DND-41 (cell line): ENCODE measurements around the gene RACK1.

Experiments used
- ATAC-seq: fragments of 200-7000 bp; cut with Tn5 transposase; 3 replicates; pipeline ENCODE4 v1.9.1; 2021; ENCODE audit warnings: low read depth; ENCODE audit not compliant: insufficient read depth
- DNase-seq: peaks from one replicate; pipeline ENCODE4 v3.0.0-alpha.2; 2020
- H2AFZ ChIP-seq: 2 replicates; pipeline ENCODE4 v1.6.0; 2012; ENCODE audit warnings: low read depth, low read length
- H3K27ac ChIP-seq: 2 replicates; pipeline ENCODE4 v1.5.1; 2012; ENCODE audit warnings: low read length, inconsistent platforms
- H3K27me3 ChIP-seq: fragments of 200-600 bp; sonication (generic); 2 replicates; pipeline ENCODE4 v1.6.0; 2012; ENCODE audit warnings: low read length, mild to moderate bottlenecking, inconsistent platforms; ENCODE audit not compliant: insufficient read depth, poor library complexity
- H3K36me3 ChIP-seq: 2 replicates; pipeline ENCODE4 v1.5.1; 2012; ENCODE audit warnings: low read length, inconsistent platforms; ENCODE audit not compliant: insufficient read depth
- H3K4me1 ChIP-seq: 2 replicates; pipeline ENCODE4 v1.5.1; 2012; ENCODE audit warnings: mild to moderate bottlenecking, low read length; ENCODE audit not compliant: insufficient read depth
- H3K4me2 ChIP-seq: 2 replicates; pipeline ENCODE4 v1.6.0; 2012; ENCODE audit warnings: mild to moderate bottlenecking, moderate library complexity, low read length, inconsistent platforms; ENCODE audit not compliant: insufficient read depth
- H3K4me3 ChIP-seq, 2 experiments: fragments of 200-600 bp in 1 of 2; shearing (Covaris generic) in 1 of 2; 2 replicates each; pipeline ENCODE4 v1.5.1; 2012 to 2016; ENCODE audit warnings: inconsistent platforms in 2 of 2, low read length in 2 of 2, mild to moderate bottlenecking in 2 of 2, low read depth in 1 of 2, moderate library complexity in 1 of 2
- H3K79me2 ChIP-seq: 2 replicates; pipeline ENCODE4 v1.6.0; 2012; ENCODE audit warnings: low read length, inconsistent platforms; ENCODE audit not compliant: insufficient read depth
- H3K9ac ChIP-seq: 2 replicates; pipeline ENCODE4 v1.6.0; 2012; ENCODE audit warnings: low read depth, mild to moderate bottlenecking, inconsistent platforms, low read length, moderate library complexity
- H3K9me3 ChIP-seq: 2 replicates; pipeline ENCODE4 v1.5.1; 2012; ENCODE audit warnings: low read length, moderate library complexity, mild to moderate bottlenecking, inconsistent platforms; ENCODE audit not compliant: insufficient read depth, severe bottlenecking
- H4K20me1 ChIP-seq: 2 replicates; pipeline ENCODE4 v1.6.0; 2012; ENCODE audit warnings: low read length; ENCODE audit not compliant: insufficient read depth
- EZH2 ChIP-seq: IDR thresholded peaks from 3 replicates; pipeline ENCODE4 v1.6.1; 2012; ENCODE audit warnings: borderline replicate concordance, low read depth, mild to moderate bottlenecking, moderate library complexity, low read length, inconsistent platforms; ENCODE audit not compliant: severe bottlenecking
- TF ChIP-seq, protein P1 (sequence below): IDR thresholded peaks from 2 replicates; pipeline ENCODE4 v1.5.1; 2012; ENCODE audit warnings: borderline replicate concordance, low read length, moderate library complexity, mild to moderate bottlenecking; ENCODE audit not compliant: poor library complexity, severe bottlenecking; ENCODE audit errors: extremely low read depth

RACK1 gene

DNA sequence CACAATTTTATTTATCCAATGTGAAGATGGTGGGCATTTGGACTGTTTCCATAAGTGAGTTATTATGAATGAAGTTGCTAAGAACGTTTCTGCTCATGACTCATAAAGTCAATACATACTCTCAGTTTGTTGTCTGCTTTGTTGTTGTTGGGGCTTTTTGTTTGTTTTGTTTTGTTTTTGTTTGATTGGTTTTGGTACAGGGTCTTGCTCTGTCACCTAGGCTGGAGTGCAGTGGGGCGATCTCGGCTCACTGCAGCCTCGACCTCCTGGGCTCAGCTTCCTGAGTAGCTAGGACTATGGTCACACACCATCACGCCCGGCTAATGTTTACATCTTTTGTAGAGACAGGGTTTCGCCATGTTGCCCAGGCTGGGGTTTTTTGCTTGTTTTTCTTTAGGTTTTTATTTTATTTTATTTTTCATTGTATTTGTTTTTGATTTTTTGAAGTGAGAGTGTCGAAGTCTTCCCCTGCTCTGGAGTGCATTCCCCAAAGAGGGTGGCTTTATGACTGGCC lies 56.7 kb downstream of the RACK1 start:
- H3K4me3 ChIP-seq: no peak overlapping the region
- H4K20me1 ChIP-seq: no peaks in the 10 kb centered on the region
- H3K79me2 ChIP-seq: no peaks in the 10 kb centered on the region
- peaks cover 43% of the 10 kb centered on the region for H3K4me1 ChIP-seq
- H3K36me3 ChIP-seq: no peaks in the 10 kb centered on the region; the same call in 1 of the 2 replicates
- no peak overlapping the region for H3K27ac ChIP-seq
- ATAC-seq (no peak), DNase-seq (no peak)
- no peak overlapping the region for H3K9ac ChIP-seq
- TF ChIP-seq, protein P1, sequence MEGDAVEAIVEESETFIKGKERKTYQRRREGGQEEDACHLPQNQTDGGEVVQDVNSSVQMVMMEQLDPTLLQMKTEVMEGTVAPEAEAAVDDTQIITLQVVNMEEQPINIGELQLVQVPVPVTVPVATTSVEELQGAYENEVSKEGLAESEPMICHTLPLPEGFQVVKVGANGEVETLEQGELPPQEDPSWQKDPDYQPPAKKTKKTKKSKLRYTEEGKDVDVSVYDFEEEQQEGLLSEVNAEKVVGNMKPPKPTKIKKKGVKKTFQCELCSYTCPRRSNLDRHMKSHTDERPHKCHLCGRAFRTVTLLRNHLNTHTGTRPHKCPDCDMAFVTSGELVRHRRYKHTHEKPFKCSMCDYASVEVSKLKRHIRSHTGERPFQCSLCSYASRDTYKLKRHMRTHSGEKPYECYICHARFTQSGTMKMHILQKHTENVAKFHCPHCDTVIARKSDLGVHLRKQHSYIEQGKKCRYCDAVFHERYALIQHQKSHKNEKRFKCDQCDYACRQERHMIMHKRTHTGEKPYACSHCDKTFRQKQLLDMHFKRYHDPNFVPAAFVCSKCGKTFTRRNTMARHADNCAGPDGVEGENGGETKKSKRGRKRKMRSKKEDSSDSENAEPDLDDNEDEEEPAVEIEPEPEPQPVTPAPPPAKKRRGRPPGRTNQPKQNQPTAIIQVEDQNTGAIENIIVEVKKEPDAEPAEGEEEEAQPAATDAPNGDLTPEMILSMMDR: no peak
- no peak for TF ChIP-seq EZH2
- no peak overlapping the region for H3K4me2 ChIP-seq
- no peaks in the 10 kb centered on the region for H3K9me3 ChIP-seq
- no peaks in the 10 kb centered on the region for H3K27me3 ChIP-seq
- no peak overlapping the region for H2AFZ ChIP-seq
